HG03103 (cell line): ENCODE measurements around the gene DNAI4.
A peak's percentile ranks its signal among the peaks of the same experiment; 100 is the strongest.
"Not testable (repeated sequence)": the region's sequence is repeated elsewhere in the genome, so short reads cannot be mapped to it uniquely, and the experiment has no call there.

ENCODE experiments used
- ATAC-seq: cut with Tn5 transposase; IDR thresholded peaks from one replicate; pipeline ENCODE4 v1.9.1; 2021; ENCODE audit warnings: low read depth; ENCODE audit not compliant: unreplicated experiment

The DNAI4 gene

GRCh38 chr1:66924756-66925557 is at the start of gene DNAI4, which contains the start of gene MIER1:
TSS of gene DNAI4 (minus strand) at chr1:66924856. CDS start at chr1:66924831, 25 bp downstream.
TSS of gene MIER1 (plus strand) at chr1:66924990. CDS start at chr1:66925029, 39 bp downstream.
- ATAC-seq: peak; percentile 92

DNA sequence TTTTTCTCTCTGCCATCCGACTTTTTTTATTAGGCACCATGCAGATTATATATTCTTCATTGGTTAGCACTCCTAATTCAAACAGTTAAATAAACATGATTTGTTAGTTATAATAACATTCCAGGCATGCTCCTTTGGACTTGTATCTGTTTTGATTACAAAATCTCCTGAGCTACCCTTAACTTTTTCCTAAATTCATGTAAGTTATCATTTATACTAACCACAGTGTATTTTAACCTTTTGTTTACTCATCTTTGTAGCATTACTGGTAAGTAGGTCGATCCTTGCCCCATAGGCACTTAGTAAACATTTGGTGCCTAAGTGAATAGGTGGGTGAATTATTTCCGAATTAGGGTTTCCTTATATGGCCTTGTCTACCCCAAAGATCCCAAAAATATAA is 43.9 kb upstream of the DNAI4 start:
- ATAC-seq: no peak

- not testable (repeated sequence) for ATAC-seq
Observed at GRCh38 chr1:66966188-66966873, 41.7 kb upstream of the DNAI4 start.

GRCh38 chr1:66957938-66958337 is 33.3 kb upstream of the DNAI4 start:
- ATAC-seq: no peak

DNA sequence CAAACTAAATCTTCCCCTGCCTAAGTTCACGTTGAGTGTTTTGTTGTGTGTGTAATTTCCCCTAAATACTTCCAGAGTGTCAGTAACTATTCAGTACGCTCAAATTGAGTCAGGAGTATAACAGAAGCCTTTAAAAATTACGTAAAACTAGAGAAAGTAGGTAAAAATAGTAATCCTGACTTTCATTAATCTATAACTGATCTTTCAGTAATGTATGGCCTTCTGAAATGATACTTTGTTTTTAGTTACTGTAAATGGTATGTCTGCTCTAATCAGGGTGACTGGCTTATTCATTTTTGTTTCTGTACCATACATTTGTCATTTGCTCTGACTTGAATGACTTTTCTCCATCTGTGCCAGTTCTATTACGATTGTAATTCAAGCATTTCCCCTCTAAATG is 29.6 kb upstream of the DNAI4 start:
- no peak for ATAC-seq

DNA sequence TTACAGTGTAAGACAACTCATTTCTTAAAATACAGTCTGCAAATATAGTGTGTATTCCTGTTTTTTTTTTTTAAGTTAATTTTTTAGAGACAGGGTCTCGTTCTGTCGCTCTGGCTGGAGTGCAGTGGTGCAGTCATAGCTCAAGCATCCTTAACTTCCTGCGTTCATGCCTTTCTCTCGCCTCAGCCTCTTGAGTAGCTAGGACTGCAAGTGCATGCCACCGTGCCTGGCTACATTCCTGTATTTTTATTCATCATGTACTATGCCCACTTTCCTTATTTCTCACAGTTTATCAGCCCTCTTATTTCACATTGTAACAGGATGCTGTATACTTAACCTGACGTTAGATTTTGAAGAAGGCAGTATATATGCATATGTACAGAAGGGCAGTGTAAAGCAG is 26.9 kb upstream of the DNAI4 start:
- ATAC-seq: no peak

- no peak for ATAC-seq
Observed at GRCh38 chr1:66947267-66947666, 22.6 kb upstream of the DNAI4 start.

- ATAC-seq: no peak
Observed at GRCh38 chr1:66945316-66945715, 20.7 kb upstream of the DNAI4 start.

DNA sequence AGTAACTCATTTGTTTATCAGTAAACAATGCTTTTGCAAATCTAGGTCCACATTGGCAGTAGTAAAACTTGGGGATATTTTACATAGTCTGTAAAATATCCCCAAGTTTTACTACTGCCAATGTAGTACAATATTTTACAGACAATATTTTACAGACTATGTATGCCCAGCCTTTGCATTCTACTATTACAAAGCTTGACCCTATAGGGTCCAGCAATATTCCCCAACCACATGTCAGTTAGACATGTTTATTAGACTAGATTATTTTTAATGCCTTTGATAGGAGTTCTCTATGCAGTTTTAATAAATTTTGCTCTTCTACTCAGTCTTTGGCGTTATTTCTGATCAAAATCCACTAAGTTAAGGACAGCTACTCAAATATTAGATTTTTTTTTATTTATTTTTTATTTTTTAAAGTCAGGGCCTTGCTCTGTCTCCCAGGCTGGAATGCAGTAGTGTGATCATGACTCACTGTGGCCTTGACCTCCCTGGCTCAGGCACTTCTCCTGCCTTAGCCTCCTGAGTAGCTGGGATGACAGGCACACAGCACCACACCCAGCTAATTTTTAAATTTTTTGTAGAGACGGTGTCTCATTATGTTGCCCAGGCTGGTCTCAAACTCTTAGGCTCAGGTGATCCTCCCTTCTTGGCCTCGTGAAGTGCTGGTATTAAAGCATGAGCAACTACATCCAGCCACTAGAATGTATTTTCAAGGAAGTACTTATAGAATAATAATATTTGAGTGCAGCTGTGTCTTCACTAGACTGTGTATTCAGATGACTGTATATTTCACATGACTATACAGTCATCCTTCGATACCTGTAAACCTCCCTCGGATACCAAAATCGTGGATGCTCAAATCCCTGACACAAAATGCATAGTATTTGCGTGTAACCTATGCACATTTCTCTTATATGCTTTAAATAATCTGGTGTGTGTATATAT is 19.9 kb upstream of the DNAI4 start:
- ATAC-seq: no peak

- ATAC-seq: no peak
Observed at GRCh38 chr1:66943361-66943969, 18.8 kb upstream of the DNAI4 start.

- ATAC-seq: no peak
Observed at GRCh38 chr1:66940981-66941380, 16.3 kb upstream of the DNAI4 start.

GRCh38 chr1:66938613-66939012 is 14.0 kb upstream of the DNAI4 start:
- ATAC-seq: no peak

DNA sequence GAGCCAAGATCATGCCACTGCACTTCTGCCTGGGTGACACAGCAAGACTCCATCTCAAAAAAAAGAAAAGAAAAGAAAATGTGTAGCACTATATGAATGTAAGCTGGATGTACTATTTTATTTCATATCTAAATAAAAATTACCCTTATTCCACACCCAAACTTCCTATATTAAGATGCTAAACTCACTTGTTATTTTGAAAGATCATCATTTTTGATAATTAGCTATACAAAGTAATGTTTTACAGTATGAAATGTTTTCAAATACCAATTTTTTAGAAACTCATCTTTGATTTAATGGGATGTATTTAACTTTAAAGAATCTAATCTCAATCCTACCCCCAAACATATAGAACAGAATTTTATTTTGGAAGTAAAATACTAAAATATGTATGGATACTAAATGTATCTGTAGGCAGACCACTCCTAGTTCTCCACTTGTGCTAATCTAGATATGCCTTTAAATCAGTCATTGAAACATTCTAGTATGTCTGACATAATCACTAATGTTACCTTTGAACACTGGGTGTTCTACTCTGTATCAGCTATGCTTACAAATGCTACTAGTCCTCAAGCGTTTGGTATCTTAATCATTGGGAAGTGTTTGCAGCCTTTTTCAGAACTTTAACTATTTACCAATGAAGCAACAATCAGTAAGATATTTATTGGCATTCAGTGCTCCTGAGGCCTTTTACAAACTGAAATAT is 13.0 kb upstream of the DNAI4 start:
- ATAC-seq: no peak

GRCh38 chr1:66933887-66934700 is 9.4 kb upstream of the DNAI4 start:
- ATAC-seq: no peak

DNA sequence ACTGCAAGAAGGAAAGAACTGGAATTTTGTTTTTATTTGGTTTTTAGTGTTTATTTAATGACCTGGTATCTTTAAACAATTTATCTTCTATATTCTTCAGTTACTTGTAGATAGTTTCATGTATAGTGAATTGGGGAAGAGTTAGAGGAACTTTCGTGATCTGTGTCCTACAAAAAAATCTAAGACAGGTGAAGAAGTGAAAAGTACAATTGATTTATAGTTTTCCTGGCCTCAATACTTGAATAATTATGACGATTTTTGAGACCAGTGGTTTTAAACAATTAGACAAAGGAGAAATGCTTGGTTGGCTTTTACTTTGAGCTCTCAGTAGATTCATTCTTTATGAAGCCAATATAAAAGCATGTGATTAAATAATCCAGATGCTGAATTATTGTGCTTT is 7.6 kb upstream of the DNAI4 start:
- no peak for ATAC-seq

- ATAC-seq: no peak
Observed at GRCh38 chr1:66931590-66931989, 6.9 kb upstream of the DNAI4 start.

DNA sequence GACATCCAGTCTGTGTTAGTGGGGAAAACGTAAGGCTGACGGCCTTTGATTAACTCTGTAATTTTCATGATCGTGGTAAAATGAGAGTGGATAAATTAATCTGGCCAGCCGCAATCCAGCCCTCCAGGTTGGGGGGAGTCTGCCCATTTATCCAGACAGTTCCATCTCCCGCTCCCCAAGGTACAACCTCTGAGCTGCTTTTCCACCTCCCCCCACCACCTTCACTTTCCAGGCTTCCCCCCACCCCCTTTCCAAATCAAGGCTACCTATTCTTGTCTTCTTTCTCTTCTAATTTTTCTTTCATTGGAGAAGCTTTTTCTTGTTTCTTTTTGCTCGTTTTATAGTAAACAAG is 6.1 kb upstream of the DNAI4 start:
- ATAC-seq: no peak

DNA sequence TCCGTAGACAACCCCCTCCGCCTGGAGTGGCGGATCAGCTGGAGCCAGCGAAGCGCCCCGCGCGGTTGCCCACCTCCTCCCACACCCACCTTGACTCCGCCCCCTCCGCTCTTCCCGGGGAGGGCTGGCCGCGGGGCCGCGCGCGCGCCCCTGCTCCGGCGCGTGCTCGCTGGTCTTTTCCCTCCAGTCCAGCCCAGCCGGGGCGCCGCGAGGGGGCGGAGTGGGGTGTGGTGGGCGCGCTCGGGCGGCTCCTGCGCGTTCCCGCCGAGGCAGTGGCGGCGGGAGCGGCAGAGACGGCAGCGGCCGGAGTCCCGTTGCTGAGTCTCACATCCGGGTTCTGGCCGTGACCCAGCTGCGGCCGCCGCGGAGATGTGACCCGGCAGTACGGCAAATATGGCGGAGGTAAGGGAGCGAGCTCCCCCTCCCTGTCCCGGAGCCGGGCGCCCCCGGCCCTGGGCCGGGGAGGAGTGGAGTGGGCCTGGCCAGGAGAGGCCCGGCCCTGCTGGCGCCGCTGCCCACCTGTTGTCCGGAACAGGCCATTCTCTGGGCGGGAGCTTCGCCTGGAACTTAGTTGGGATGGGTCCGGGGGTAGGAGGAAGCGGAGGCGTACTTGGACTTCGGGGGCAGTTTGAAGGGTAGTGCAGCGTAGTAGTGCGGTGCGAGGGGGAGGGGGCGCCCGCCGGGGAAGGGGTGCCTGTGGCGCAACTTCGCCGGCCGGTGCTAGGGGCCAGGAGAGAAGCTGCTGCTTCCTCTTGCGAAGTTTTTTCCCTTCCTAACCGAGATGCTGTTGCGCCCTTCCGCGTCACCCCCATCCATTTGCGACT is 5.6 kb upstream of the DNAI4 start:
- peak; percentile 63 for ATAC-seq
